T-helper 2 cell treated with Interferon-gamma antibody and Interleukin-4, amounts not matched to agents 5 μg/mL and 100 μg/mL, for 36 hours (primary cell): ENCODE results near the gene PRDM16.

Experiments used
- DNase-seq: peaks from one replicate; pipeline ENCODE4 v3.0.0; 2021; ENCODE audit warnings: low spot score
- H3K27ac Mint-ChIP-seq: one replicate; pipeline ENCODE4 v1.8.0; 2021; ENCODE audit warnings: mild to moderate bottlenecking, mixed read lengths
- H3K27me3 Mint-ChIP-seq: one replicate; pipeline ENCODE4 v1.8.0; 2021; ENCODE audit warnings: low read depth, mixed read lengths
- H3K36me3 Mint-ChIP-seq: one replicate; pipeline ENCODE4 v1.8.0; 2021; ENCODE audit warnings: low read depth, mixed read lengths
- H3K4me1 Mint-ChIP-seq: one replicate; pipeline ENCODE4 v1.8.0; 2021; ENCODE audit warnings: low read depth, mixed read lengths
- H3K4me3 Mint-ChIP-seq: one replicate; pipeline ENCODE4 v1.8.0; 2022; ENCODE audit warnings: mild to moderate bottlenecking, moderate library complexity, mixed read lengths
- H3K9me3 Mint-ChIP-seq: one replicate; pipeline ENCODE4 v1.8.0; 2021; ENCODE audit warnings: mixed read lengths

The PRDM16 gene

DNA sequence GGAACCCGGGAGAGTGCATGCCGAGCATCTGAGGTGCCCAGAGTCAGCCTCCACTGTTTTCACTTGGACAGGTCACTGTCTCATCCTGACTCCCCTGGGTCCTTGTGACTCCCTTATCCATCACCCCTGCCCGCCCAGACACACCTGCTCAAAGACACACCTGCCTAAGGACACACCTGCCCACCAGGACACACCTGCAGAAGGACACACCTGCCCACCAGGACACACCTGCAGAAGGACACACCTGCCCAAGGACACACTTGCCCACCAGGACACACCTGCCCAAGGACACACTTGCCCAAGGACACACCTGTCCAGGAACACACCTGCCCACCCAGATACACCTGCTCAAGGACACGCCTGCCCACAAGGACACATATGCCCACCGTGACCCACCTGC lies 314.7 kb downstream of the PRDM16 start:
- Mint-ChIP-seq H3K9me3 (no peaks in the 10 kb centered on the region), H3K27me3 (no peaks in the 10 kb centered on the region), H3K36me3 (no peaks in the 10 kb centered on the region), H3K27ac (no peak overlapping the region), H3K4me3 (no peak overlapping the region), H3K4me1 (no peaks in the 10 kb centered on the region)
- DNase-seq, result no peak

GRCh38 chr1:3384407-3384806 lies 315.4 kb downstream of the PRDM16 start:
- Mint-ChIP-seq H3K4me1 (no peaks in the 10 kb centered on the region), H3K9me3 (no peaks in the 10 kb centered on the region), H3K27me3 (no peaks in the 10 kb centered on the region), H3K36me3 (no peaks in the 10 kb centered on the region), H3K4me3 (no peak overlapping the region), H3K27ac (no peak overlapping the region)
- no peak for DNase-seq

GRCh38 chr1:3386205-3387002 lies 317.4 kb downstream of the PRDM16 start:
- DNase-seq, result no peak
- no peaks in the 10 kb centered on the region for H3K36me3 Mint-ChIP-seq
- H3K4me3 Mint-ChIP-seq, result no peak overlapping the region
- H3K27ac Mint-ChIP-seq, result no peak overlapping the region
- no peaks in the 10 kb centered on the region for H3K4me1 Mint-ChIP-seq
- H3K27me3 Mint-ChIP-seq, result no peaks in the 10 kb centered on the region
- no peaks in the 10 kb centered on the region for H3K9me3 Mint-ChIP-seq

DNA sequence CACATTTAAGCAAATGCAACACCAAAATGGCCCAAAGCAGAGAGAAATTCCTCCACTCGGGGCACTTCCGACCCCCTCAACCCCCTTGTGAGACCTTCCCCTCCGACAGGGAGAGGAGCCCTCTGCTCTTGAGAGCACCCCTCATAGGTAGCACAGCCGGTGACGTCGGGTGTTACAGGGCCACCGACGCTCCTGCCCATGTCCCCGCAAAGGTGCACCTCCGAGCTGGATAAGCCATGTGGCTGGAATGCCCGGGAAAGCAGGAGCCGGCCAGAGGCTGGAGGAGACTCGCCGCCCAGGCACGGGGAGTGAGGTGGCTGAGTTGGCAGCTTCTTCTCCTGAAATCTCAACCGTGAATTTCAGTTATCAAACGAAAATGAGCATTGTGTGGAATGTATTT lies 318.4 kb downstream of the PRDM16 start:
- no peaks in the 10 kb centered on the region for H3K36me3 Mint-ChIP-seq
- no peak overlapping the region for H3K27ac Mint-ChIP-seq
- DNase-seq, result no peak
- no peak overlapping the region for H3K4me3 Mint-ChIP-seq
- peaks cover 3% of the 10 kb centered on the region for H3K27me3 Mint-ChIP-seq
- no peaks in the 10 kb centered on the region for H3K4me1 Mint-ChIP-seq
- no peaks in the 10 kb centered on the region for H3K9me3 Mint-ChIP-seq

DNA sequence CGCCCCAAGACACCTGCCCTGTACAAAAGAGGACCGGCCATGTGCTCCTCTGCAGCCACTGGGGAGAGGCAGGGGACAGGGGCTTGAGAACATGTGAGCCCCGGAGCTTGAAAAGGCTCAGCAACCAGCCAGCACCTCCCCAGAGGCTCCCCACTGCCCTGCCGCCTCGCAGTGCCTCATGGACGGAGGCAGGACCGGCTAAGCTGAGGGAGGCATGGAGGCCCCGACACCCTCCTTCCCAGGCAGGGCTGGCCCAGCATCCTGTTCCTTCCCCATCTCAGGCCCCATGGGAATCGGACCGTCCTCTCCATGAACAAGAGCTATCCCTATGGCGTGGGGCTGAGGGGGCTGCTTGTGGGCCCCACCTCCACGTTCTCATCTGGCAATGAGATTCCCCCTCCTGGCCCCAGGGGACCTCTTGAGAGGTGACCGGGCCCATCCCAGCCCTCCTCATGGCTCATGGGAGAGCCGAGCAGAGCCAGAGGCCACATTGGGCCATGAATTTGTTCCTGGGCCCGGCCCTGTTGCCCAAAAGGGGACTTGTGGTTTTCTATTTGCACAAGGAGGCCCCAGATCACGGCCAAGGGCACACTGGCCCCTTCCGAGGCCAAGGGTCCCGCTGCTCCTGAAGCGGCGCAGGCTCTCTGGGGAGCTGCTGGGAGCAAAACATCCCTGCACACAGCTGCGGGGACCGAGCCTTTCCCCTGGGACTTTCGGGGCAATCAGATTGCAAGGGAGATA lies 320.3 kb downstream of the PRDM16 start:
- Mint-ChIP-seq H3K27ac (no peak overlapping the region), H3K36me3 (no peaks in the 10 kb centered on the region), H3K4me1 (no peaks in the 10 kb centered on the region), H3K27me3 (peaks cover 15% of the 10 kb centered on the region), H3K4me3 (no peak overlapping the region), H3K9me3 (no peaks in the 10 kb centered on the region)
- DNase-seq, result no peak

GRCh38 chr1:3390291-3390690 lies 321.3 kb downstream of the PRDM16 start:
- H3K27ac Mint-ChIP-seq, result no peak overlapping the region
- H3K4me3 Mint-ChIP-seq, result no peak overlapping the region
- peaks cover 21% of the 10 kb centered on the region for H3K27me3 Mint-ChIP-seq

GRCh38 chr1:3391711-3392110 lies 322.7 kb downstream of the PRDM16 start:
- Mint-ChIP-seq H3K27me3 (peaks cover 21% of the 10 kb centered on the region), H3K27ac (no peak overlapping the region), H3K36me3 (no peaks in the 10 kb centered on the region), H3K4me3 (no peak overlapping the region), H3K4me1 (no peaks in the 10 kb centered on the region), H3K9me3 (no peaks in the 10 kb centered on the region)
- DNase-seq, result no peak

More at GRCh38 chr1:3390291-3390690, 321.3 kb downstream of the PRDM16 start:
- Mint-ChIP-seq H3K9me3 (no peaks in the 10 kb centered on the region), H3K36me3 (no peaks in the 10 kb centered on the region), H3K4me1 (no peaks in the 10 kb centered on the region)
- no peak for DNase-seq

DNA sequence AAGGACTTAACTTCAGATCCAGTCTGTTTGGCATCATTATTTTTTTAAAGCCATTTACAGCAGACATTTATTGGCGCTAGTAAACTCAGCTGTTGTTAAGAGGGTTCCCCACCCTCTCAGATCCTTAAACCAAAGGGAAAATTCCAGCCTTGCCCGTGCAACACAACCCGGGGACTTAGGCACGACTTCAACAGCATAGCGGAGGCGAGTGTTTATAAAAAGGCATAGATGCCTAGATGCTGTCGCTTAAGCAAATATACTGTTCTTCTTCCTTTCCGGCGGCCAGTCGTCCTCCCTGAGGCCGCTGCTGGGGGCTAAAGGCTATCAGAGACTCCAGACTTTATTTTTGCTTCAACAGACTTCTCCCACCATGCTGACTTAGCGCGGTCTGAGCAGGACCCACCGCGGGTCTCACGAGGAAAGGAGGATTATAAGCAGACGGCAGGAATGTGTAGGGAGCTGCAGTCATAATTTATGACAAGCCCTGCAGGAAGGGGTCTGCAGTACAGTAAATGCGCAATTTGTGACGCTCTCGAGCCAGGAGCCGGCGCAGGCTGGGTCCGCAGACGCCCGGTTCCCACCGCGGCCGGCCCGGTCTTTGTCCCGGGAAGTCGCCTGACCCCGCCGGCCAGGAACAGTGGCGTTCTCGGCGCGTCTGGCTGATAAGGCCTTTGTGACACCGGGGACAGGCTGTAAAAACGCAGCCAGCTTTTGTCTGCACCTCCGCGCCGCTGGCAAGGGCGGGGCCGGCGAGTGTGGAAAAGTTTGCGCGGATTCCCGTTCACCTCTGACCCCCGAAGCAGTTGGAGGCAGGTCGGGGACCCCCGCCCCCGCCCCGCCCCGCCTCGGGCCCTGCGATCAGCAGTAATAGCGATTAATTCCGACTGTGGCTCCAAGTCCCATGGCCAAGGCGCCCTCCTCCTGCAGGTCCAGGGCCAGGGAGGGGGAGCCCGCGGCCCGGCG lies 324.3 kb downstream of the PRDM16 start:
- H3K27ac Mint-ChIP-seq, result no peak overlapping the region

DNA sequence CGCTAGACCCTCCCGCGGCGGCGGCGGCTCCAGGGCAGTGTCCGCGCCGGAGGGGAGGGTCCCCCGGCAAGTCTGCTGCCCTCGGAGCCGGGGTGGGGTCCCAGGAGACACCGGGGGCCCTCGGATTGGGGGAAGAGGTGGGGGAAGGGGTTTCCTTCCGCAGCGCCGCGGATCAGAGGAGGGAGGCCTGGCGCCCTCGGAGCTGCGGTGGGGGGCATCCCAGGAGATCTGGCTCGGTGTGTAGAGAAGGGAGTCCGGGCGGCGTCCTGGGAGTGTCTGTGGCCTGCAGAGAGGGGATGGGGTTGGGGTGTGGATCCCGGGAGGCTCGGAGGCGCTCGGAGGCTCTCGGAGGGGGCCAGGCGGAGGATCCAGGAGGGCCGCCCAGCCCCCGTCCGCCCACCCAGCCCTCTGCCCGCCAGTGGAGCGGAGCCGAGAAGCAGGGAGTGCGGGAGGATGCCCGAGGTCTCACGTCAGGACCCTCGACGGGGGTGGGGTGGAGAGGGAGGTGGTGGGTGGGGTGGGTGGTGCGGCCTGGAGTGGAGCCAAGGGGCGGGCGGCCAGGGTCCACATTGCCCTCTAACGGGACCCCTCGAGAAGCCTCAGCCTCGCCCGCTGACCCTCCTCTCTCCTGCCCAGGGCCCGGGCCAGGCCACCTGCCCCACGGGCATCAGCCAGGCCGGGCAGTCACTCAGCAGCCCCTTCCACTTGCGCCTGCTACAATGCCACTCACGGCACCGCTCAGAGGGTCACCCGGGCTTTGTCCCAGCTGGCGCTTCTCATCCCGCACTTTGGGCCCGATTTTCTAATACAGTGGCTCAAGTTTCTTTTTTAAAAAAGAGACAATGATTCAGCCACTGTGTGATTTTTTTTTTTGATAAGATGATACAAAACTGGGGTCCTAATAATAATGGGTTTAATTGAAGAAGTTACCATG lies 325.3 kb downstream of the PRDM16 start:
- no peak for DNase-seq
- no peak overlapping the region for H3K27ac Mint-ChIP-seq
- peaks cover 21% of the 10 kb centered on the region for H3K27me3 Mint-ChIP-seq
- H3K4me1 Mint-ChIP-seq, result no peaks in the 10 kb centered on the region
- H3K36me3 Mint-ChIP-seq, result no peaks in the 10 kb centered on the region
- no peak overlapping the region for H3K4me3 Mint-ChIP-seq
- H3K9me3 Mint-ChIP-seq, result no peaks in the 10 kb centered on the region

More for the DNA sequence above, 324.3 kb downstream of the PRDM16 start:
- Mint-ChIP-seq H3K4me1 (no peaks in the 10 kb centered on the region), H3K4me3 (no peak overlapping the region), H3K27me3 (peaks cover 21% of the 10 kb centered on the region), H3K9me3 (no peaks in the 10 kb centered on the region), H3K36me3 (no peaks in the 10 kb centered on the region)
- DNase-seq, result no peak

GRCh38 chr1:3396411-3396810 lies 327.4 kb downstream of the PRDM16 start:
- peaks cover 21% of the 10 kb centered on the region for H3K27me3 Mint-ChIP-seq
- DNase-seq, result no peak

DNA sequence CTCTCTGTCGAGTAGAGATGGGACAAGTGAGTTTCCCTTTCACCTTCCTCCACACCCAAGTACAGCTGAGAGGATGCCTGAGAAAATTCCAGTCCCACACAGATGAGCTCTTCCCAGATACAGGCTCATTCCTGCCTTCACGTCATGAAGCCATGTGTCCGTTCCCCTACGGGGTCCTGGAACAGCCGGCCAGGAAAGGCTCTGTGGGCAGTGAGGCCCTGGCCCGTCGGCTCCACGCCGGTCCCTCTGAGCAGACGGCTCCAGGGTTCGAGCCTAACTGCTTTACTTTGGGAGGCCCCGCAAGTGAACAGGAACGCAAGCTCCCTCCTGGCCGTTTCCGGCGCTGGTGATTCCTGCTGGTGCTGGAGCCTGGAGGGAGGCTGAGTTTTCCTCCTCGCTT lies 328.3 kb downstream of the PRDM16 start:
- Mint-ChIP-seq H3K27me3 (peaks cover 19% of the 10 kb centered on the region), H3K36me3 (no peaks in the 10 kb centered on the region), H3K27ac (no peak overlapping the region), H3K4me1 (no peaks in the 10 kb centered on the region), H3K9me3 (no peaks in the 10 kb centered on the region), H3K4me3 (no peak overlapping the region)
- DNase-seq, result no peak

More at GRCh38 chr1:3396411-3396810, 327.4 kb downstream of the PRDM16 start:
- Mint-ChIP-seq H3K4me3 (no peak overlapping the region), H3K27ac (no peak overlapping the region), H3K36me3 (no peaks in the 10 kb centered on the region), H3K9me3 (no peaks in the 10 kb centered on the region), H3K4me1 (no peaks in the 10 kb centered on the region)

- Mint-ChIP-seq H3K9me3 (no peaks in the 10 kb centered on the region), H3K27ac (no peak overlapping the region), H3K27me3 (peaks cover 6% of the 10 kb centered on the region), H3K36me3 (no peaks in the 10 kb centered on the region), H3K4me3 (no peak overlapping the region), H3K4me1 (no peaks in the 10 kb centered on the region)
- DNase-seq, result no peak
These were observed 329.6 kb downstream of the PRDM16 start for GRCh38 chr1:3398396-3399140.
